ENCODE results near the gene CD93. TPM values are rescaled to one million over a fixed set of nuclear protein-coding genes. Genes with fewer than 3 reads are reported as not detected.

CD93 gene
- total RNA-seq, 1 donor from 2014 or later: 3.4 TPM

DNA sequence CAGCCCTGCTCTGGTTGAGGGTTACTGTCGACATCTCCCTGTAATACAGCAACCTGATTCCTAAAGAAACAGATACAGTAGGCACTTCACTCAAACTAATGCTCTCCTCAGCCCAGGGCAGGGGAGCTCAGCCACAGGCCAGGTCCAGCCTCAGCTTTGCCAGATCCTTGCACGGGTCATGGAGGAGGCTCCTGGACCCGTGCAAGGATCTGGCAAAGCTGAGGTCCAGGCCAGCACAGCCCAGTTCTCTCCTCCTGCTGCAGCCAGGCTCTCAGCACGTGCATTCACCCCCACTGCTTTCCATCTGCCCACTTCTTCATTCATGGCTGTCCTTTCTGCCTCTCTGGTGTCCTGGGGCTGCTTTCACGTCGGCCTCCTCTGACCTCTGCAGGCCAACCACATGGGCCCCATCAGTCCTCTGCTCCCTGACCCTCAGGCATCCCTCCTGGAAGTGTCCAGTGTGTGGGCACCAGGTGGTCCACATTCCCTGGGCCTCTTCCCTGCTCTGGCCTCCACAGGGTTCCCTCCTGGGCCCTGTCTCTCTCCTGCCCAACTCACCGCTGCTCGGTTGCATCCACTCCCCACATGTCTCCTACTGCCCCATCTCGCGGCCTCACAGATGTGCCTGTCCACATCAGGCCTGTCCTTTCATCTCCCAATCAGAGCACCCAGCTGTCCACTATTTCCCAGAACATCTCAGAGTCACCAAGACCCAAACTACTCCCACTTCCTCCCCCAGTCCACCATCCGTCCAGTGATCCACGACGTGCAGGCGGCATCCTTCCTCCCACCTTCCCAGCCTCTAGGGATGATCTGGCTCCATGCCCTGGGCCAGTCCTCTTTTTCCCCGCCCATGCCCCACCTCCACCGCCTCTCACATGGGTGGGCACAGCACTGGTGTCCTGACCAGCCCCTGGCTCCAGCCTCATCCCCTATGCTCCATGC is 11.8 kb upstream of the CD93 start:
- Mint-ChIP-seq H3K4me1 (ENCODE audit: low read depth) (no peaks in the 10 kb centered on the region), H3K27ac (ENCODE audit: unreplicated experiment) (no peak overlapping the region), H3K36me3 (ENCODE audit: low read depth) (peaks cover 1% of the 10 kb centered on the region), H3K9me3 (ENCODE audit: low read depth) (no peaks in the 10 kb centered on the region), H3K4me3 (ENCODE audit: unreplicated experiment) (no peak overlapping the region), H3K27me3 (ENCODE audit: low read depth) (peaks cover 2% of the 10 kb centered on the region)
- no peak for DNase-seq (ENCODE audit: low spot score)
- TF ChIP-seq, protein P1, sequence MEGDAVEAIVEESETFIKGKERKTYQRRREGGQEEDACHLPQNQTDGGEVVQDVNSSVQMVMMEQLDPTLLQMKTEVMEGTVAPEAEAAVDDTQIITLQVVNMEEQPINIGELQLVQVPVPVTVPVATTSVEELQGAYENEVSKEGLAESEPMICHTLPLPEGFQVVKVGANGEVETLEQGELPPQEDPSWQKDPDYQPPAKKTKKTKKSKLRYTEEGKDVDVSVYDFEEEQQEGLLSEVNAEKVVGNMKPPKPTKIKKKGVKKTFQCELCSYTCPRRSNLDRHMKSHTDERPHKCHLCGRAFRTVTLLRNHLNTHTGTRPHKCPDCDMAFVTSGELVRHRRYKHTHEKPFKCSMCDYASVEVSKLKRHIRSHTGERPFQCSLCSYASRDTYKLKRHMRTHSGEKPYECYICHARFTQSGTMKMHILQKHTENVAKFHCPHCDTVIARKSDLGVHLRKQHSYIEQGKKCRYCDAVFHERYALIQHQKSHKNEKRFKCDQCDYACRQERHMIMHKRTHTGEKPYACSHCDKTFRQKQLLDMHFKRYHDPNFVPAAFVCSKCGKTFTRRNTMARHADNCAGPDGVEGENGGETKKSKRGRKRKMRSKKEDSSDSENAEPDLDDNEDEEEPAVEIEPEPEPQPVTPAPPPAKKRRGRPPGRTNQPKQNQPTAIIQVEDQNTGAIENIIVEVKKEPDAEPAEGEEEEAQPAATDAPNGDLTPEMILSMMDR (IDR thresholded peaks at IDR 0.05): no peak

DNA sequence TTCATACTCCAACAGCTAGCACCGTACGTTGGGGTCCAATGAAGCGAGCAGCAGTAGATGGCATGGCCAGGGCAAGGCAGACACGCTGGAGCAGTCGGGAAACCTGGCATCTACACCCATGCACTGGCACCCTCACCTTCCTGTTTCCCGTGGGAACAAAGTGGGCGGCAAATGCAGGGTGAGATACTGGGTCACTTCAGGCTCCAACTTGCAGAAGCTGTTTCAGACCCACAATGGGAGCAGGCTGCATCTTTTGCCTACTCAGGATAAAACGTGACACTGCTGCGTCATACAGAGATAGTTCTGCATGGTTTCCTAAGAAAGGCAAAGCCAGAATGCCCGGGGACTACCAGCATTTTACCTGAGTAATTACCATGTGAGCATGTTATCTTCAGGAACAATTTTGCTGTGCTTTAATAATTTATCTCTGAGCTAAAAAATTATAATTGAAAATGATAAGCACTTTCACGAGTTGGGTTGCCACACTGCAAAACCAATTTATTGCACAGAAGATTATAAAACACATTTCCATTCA is 10.9 kb upstream of the CD93 start:
- no peak for DNase-seq (ENCODE audit: low spot score)
- TF ChIP-seq, protein P1 (IDR thresholded peaks at IDR 0.05): no peak
- H3K4me3 Mint-ChIP-seq (ENCODE audit: unreplicated experiment): no peak overlapping the region
- peaks cover 2% of the 10 kb centered on the region for H3K27me3 Mint-ChIP-seq (ENCODE audit: low read depth)
- H3K27ac Mint-ChIP-seq (ENCODE audit: unreplicated experiment): no peak overlapping the region
- peaks cover 1% of the 10 kb centered on the region for H3K36me3 Mint-ChIP-seq (ENCODE audit: low read depth)
- no peaks in the 10 kb centered on the region for H3K4me1 Mint-ChIP-seq (ENCODE audit: low read depth)
- no peaks in the 10 kb centered on the region for H3K9me3 Mint-ChIP-seq (ENCODE audit: low read depth)

DNA sequence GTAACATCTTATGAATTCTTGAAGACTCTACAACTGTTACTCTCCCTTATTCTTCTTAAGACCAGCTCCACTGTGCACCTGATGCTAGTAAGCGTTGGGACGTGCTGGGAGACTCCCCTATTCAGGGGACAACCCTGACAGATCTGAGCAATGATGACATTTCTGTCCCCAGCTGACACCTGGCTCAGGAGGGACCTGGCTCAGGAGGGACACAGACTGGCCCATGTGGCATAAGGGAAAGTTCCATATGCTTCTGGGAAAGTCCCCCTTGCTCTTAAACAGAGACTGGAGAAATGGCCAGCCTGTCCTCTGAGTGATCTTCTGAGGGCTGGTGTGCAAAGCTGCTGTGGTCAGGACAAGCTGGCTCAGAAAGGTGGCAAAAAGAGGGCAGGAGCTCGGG is 10.0 kb upstream of the CD93 start:
- Mint-ChIP-seq H3K4me3 (ENCODE audit: unreplicated experiment) (no peak overlapping the region), H3K9me3 (ENCODE audit: low read depth) (no peaks in the 10 kb centered on the region), H3K27me3 (ENCODE audit: low read depth) (peaks cover 2% of the 10 kb centered on the region), H3K36me3 (ENCODE audit: low read depth) (peaks cover 1% of the 10 kb centered on the region), H3K27ac (ENCODE audit: unreplicated experiment) (no peak overlapping the region), H3K4me1 (ENCODE audit: low read depth) (no peaks in the 10 kb centered on the region)
- DNase-seq (ENCODE audit: low spot score): no peak
- TF ChIP-seq, protein P1 (IDR thresholded peaks at IDR 0.05): no peak

DNA sequence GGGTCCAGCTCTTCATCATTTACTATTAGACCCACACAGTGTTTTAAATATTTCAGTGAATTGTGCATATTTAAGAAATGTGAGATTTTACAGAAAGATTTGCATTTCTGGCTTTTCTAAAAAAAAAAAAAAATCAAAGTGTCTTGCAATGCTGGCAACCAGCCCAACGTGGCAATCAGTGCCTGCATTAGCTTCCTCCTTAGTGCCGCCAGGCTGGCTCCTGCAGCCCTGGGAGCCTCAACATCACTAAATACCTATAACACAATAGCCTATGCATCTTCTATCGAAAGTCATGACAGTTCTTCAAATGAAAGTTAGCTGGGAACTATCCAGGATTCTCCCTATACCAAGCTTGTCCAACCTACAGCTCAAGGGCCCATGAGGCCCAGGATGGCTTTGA is 9.4 kb upstream of the CD93 start:
- no peaks in the 10 kb centered on the region for H3K9me3 Mint-ChIP-seq (ENCODE audit: low read depth)
- H3K4me1 Mint-ChIP-seq (ENCODE audit: low read depth): no peaks in the 10 kb centered on the region
- no peak overlapping the region for H3K27ac Mint-ChIP-seq (ENCODE audit: unreplicated experiment)
- peaks cover 1% of the 10 kb centered on the region for H3K36me3 Mint-ChIP-seq (ENCODE audit: low read depth)
- DNase-seq (ENCODE audit: low spot score): no peak
- TF ChIP-seq, protein P1 (IDR thresholded peaks at IDR 0.05): no peak
- H3K27me3 Mint-ChIP-seq (ENCODE audit: low read depth): peaks cover 2% of the 10 kb centered on the region
- H3K4me3 Mint-ChIP-seq (ENCODE audit: unreplicated experiment): no peak overlapping the region

DNA sequence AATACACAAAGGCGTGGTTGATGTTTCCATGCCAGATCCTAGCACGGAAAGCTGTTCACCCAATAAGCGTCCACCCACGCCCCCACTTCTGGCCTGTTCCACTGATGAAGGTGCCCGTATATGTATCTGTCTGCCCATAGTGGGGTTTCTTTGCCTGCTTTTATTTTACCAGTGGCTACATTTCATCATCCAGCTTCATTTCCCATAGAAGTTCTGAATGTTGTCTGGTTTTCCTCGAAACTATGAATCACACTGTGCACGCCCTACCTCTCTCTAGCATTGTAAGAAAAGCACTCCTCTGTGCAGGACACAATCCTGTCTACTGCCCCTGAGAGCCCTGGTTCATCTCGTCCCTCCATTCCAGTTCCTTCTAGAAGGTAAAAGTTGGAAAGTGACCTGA is 8.8 kb upstream of the CD93 start:
- H3K4me3 Mint-ChIP-seq (ENCODE audit: unreplicated experiment): no peak overlapping the region
- peaks cover 2% of the 10 kb centered on the region for H3K27me3 Mint-ChIP-seq (ENCODE audit: low read depth)
- H3K9me3 Mint-ChIP-seq (ENCODE audit: low read depth): no peaks in the 10 kb centered on the region
- TF ChIP-seq, protein P1 (IDR thresholded peaks at IDR 0.05): no peak
- no peak for DNase-seq (ENCODE audit: low spot score)
- H3K4me1 Mint-ChIP-seq (ENCODE audit: low read depth): no peaks in the 10 kb centered on the region
- no peak overlapping the region for H3K27ac Mint-ChIP-seq (ENCODE audit: unreplicated experiment)
- peaks cover 1% of the 10 kb centered on the region for H3K36me3 Mint-ChIP-seq (ENCODE audit: low read depth)
